Activated CD4-positive, alpha-beta T cell treated with anti-CD3 and anti-CD28 coated beads for 48 hours (primary cell): Measurements from ENCODE around the gene TIMP2.

Source experiments
- DNase-seq: peaks from one replicate; pipeline ENCODE4 v3.0.0-alpha.2; 2020

Gene TIMP2

DNA sequence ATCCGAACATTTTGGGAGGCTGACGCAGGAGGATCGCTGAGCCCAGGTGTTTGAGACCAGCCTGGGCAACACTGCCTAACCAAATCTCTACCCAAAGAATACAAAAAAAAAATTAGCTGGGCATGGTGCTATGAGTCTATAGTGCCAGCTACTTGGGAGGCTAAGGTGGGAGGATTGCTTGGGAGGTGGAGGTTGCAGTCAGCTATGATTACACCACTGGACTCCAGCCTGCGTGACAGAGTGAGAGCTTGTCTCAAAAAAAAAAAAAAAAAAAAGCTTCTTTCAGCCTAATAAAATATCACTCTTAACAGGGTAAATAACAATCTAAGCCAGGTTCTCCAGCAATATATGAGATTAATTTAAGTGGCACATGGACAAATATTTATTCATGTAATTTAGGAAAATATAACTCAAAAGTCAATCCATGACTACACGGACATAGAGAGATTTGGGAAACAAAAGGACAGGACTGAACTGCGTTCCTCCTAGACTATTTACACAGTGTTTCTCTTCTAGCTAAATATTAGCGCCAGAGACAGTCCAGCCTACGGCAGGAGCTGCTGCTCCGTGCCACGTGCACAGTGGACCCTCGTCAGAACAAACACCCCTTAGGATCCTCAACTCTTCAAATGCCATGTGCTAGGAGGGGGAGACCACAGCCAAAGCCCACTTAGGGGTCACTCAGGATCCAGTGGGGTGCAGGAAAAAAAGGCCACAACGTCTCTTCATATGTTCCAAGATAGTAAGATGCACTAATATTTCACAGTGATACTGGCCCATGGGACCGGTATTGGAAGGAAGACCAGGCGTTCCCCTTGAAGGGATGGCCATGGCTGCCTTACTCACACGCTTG lies 93.3 kb downstream of the TIMP2 start:
- DNase-seq, result no peak

DNA sequence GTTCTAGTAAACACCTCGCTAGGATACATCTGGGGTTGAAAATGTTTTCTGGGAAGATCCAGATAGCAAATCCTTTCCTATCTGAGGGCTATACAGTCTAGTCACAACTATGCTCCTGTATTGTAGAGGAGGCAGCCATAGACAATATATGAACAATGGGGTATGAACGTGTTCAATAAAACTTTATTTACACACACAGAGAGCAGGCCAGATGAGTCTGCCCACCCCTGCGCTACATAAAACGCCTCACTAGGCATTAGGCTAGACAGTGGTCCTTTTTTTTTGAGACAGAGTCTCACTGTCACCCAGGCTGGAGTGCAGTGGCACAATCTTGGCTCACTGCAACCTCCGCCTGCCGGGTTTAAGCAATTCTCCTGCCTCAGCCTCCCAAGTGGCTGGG lies 95.7 kb downstream of the TIMP2 start:
- no peak for DNase-seq

DNA sequence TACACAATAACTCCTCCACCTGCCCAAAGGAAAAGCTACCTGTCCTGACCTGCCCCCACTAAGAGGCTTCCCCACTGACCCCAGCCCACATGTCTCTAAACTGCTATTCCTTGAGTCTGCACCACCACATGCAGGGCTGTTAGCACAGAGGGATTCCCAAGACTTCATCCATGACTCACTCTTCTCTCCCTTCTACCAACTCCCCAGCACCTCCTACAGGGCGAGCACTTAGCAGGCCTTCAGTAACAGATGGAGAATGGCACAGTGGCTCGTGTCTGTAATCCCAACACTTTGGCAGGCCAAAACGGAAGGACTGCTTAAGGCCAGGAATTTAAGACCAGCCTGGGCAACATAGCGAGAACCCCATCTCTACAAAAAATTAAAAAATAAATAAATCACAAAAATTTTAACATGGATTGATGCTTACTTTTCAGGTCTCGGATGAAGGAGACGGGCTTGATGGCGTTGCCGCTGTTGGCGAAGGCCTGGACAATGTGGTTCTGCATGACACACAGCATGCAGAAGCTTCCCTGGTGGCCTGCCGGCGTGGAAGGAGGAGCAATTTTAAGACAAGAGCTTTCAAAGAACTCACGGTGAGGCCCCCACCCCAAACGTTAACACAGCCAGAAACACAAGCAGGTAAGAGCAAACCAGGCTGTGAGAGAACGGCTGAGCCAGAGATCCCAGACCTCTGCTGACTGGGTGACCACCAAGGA lies 96.6 kb downstream of the TIMP2 start:
- DNase-seq, result peak; percentile 36

DNA sequence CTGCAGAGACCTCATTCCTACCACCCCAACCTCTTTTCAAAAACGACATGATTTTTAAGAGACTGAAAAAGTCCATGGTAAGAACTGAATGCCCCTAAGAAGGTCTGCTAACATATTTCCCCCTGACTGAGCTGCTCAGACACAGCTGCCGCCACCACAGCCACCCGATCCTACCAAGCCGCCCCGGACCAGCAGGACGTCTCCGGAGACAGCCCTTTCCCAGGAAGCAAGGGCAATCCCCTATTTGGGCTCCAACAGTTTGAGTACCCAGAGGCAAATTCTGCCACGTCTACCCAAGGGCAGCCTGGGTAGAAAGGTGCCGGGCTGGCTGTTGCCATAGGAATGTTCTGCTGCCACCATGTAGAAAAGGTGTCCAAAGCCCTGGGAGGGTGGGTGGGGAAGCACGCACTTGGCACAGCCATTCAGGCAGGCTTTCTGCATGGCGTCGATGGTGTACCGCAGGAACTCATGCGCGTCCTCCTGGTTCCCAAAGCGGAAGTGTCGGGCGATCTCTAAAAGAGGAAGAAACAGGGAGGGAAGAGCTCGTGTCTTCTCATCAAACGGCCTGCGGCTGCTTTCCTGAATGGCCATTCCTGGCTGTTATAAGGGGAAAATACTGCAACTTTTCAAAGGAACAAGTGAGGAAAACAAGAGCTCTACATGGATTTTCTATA lies 98.2 kb downstream of the TIMP2 start:
- no peak for DNase-seq

- no peak for DNase-seq
Observed at GRCh38 chr17:78826421-78826820, 98.8 kb downstream of the TIMP2 start.

DNA sequence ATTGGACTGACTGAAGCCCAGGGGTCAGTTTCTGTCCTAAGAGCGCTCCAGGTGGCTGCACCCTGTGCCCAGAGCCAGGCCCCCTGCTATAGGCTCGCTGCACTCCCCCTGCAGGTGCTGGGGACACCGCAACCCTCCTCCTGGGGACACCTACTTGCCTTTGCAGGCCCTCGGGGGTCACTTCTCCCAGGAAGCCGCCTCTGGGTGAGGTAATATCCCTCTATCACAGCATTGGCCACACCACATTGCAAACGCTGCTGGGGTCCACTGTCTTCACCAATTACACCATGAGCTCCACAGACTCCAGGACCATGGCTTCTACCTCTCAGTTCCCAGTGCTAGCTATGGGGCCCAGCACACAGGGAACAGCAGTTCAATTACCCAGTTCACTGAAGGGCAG lies 99.5 kb downstream of the TIMP2 start:
- DNase-seq, result no peak

DNA sequence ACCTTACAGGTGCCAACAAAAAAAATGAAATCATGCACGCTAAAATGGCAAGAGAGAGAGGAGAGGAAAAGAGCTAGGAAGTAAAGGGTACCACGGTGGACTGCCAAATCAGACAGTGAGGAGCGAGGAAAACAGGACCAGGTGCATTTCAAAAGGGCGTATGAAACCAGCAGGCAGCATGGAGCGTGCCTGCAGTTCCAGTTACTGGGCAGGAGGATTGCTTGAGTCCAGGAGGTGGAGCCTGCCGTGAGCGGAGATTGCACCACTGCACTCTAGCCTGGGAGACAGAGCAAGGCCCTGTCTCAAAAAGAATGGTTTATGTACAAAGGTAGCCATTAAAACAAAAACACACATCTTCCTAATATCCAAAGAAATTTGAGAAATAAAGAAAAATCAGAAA lies 100.9 kb downstream of the TIMP2 start:
- no peak for DNase-seq

GRCh38 chr17:78823282-78824046 lies 101.7 kb downstream of the TIMP2 start:
- no peak for DNase-seq

- no peak for DNase-seq
Observed at GRCh38 chr17:78822552-78822951, 102.6 kb downstream of the TIMP2 start.

DNA sequence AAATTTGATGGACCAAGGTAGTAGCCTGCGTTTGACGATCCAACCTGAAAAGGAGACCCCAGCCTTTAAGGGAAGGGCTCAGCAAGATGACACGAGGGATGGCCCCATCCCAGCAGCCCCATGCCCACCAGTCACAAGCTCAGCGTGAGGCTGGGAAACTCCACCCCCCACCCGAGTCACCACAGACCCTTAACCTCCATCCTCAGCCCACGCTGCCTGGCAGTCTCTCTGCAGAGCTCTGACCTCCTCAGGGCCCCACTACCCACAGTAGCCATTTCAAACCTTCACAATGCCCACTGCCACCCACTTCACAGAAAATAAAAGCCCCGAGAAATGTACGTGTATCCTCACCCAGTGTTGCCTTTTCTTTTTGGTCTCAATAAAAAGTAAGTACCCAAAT lies 103.2 kb downstream of the TIMP2 start:
- DNase-seq, result no peak

GRCh38 chr17:78820841-78821240 lies 104.3 kb downstream of the TIMP2 start:
- no peak for DNase-seq

DNA sequence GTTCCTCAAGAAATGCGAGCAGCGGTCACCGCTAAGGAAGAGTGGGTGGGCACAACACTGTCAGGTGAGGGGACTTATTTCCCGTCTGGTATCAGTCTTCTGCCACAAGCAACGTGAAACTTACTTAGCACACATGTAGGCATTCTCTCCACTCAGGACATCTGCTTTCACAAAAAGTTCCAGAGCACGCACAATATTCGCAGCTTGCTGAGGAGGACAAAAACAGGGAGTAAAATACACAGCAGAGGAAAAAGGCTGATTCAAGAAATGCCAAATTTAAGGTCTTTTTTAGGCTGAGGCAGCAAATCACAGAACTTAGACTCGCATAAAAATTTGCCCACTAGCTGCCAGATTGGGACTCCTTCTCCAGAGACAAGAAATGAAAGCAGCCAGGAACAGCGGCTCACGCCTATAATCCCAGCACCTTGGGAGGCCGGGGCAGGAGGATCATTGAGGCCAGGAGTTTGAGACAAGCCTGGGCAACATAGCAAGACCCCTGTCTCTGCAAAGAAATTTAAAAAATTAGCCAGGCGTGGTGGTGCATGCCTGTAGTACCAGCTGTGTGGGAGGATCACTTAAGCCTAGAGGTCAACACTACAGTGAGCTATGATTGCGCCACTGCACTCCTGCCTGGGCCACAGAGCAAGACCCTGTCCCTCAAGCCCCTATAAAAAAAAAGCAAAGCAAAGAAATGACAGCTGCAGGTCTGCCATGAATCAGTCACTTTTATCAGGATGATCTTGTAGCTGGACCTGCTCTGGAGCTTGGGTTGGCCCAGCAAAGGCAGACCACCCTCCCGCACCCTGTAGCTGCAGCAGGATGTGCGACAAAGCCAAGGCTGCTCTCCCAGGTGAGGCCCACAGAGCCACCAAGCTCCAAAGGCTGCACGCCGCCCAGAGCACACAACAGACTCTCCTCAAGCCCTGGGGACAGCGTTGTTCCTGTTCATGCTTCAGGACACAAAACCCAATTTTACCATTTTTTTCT lies 105.1 kb downstream of the TIMP2 start:
- DNase-seq, result no peak

DNA sequence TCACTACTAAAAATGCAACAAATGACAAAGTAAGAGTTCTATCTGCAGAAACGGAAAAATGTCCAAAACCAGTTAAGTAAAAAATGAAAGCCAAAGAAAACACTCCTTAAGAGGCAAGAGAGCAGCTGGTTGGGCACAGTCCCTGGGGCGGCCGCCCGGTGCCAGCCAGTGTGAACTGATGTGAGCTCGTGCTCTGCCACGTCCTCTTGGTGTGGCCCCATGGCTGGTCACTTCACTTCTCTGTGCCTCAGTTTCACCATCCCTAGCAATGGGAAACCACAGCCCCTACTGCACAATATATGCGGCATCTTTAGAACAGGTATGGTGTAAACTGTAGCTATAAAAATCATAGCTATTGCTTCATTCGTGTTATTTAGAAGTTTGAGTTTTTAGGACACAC lies 105.8 kb downstream of the TIMP2 start:
- DNase-seq, result no peak

- DNase-seq, result peak; percentile 39
Observed at GRCh38 chr17:78818932-78819331, 106.3 kb downstream of the TIMP2 start.

- DNase-seq, result no peak
Observed at GRCh38 chr17:78818152-78818846, 106.9 kb downstream of the TIMP2 start.

DNA sequence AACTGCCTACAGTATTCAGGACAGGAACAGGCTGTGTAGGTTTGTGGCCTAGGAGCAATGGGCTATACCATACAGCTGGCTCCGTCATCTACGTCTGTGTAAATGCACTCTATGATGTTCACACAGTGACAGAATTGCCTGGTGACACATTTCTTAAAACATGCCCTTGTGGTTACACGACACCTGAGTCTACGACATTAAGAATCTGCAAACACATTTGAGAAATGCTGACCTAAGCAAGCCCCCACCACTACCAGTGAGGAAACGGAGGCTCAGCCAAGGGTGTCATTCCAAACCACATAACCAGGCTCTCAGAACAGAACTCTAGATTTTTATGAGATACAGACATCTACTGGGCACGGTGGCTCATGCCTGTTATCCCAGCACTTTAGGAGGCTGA lies 108.1 kb downstream of the TIMP2 start:
- peak; percentile 73 for DNase-seq

- DNase-seq, result no peak
Observed at GRCh38 chr17:78815696-78816095, 109.5 kb downstream of the TIMP2 start.

GRCh38 chr17:78812855-78813254 lies 112.3 kb downstream of the TIMP2 start:
- no peak for DNase-seq

DNA sequence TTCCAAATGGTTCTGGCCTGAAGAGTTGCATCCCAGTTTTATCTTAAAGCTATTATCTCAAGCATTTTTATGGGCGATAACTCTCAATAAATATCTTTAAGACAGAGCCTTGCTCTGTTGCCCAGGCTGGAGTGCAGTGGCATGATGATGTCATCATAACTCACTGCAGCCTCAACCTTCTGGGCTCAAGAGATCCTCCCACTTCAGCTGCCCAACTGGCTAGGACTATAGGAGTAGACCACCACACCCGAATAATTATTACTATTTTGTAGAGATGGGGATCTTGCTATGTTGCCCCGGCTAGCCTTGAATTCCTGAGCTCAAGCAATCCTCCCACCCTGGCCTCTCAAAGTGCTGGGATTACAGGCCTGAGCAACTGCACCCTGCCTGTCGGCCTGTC lies 117.0 kb downstream of the TIMP2 start:
- no peak for DNase-seq

GRCh38 chr17:78806451-78806850 lies 118.7 kb downstream of the TIMP2 start:
- peak; percentile 62 for DNase-seq

DNA sequence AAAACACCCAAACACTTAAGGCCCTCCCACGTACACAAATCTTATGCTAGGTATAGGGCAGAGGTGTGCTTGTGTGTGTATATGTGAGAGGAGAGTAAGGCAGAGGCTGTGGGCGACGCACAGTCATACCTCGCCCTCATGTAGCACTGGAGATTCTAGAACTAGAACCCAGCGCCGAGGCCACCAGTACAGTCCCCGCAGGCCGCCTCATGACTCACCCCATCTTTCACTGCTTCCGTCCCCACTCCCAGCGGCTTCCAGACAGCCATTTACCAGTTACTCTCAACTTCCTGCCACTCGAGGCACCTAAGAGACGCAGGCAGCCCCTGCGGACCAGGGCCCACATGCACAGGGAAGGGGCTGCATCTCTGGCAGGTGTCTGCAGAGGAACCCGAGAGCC lies 119.9 kb downstream of the TIMP2 start:
- DNase-seq, result peak; percentile 80
